GM12878 (cell line): ENCODE measurements around the gene ANO7. TPM values are rescaled to one million over a fixed set of nuclear protein-coding genes. Genes with fewer than 3 reads are reported as not detected.
A peak's percentile ranks its signal among the peaks of the same experiment; 100 is the strongest.

Experiments used
- ATAC-seq: fragments of 200-7000 bp; cut with Tn5 transposase; 3 replicates; pipeline ENCODE4 v1.9.1; 2020; ENCODE audit warnings: mild to moderate bottlenecking, moderate library complexity
- BruUV-seq: library from RNA; stranded (reverse); fragments of 400-500 nt; replicated peaks from 2 replicates; lab custom pipeline; 2021; lab: Mats Ljungman, UMichigan
- CTCF ChIA-PET: fragments of 300-600 bp; sonication (Branson Sonifier 250); formaldehyde crosslinking; extraction: SDS; loops from one replicate; lab custom pipeline; 2021; ENCODE audit warnings: inconsistent platforms; lab: Yijun Ruan, JAX
- POLR2A ChIA-PET: fragments of 350-600 bp; formaldehyde crosslinking; extraction: SDS; loops from one replicate; lab custom pipeline; 2021; ENCODE audit warnings: inconsistent platforms; lab: Charles Lee
- RAD21 ChIA-PET: fragments of 300-600 bp; sonication (Branson Sonifier 250); formaldehyde crosslinking; loops from one replicate; lab custom pipeline; 2023; ENCODE audit warnings: antibody characterized with exemption; ENCODE audit not compliant: unreplicated experiment; lab: Charles Lee
- SMC1A ChIA-PET: fragments of 300-600 bp; sonication (Branson Sonifier 250); formaldehyde crosslinking; loops from one replicate; lab custom pipeline; 2023; ENCODE audit not compliant: unreplicated experiment, uncharacterized antibody; lab: Charles Lee
- DNase-seq: peaks from one replicate; pipeline ENCODE4 v3.0.0-alpha.2; 2011; ENCODE audit warnings: low read depth, low spot score
- FAIRE-seq: peaks from 3 replicates; lab custom pipeline; 2011; peaks lifted over from hg19 to GRCh38; lab: Jason Lieb, UNC
- H2AFZ ChIP-seq: 2 replicates; pipeline ENCODE4 v1.6.0; 2011; ENCODE audit warnings: low read depth, low read length, control low read depth; ENCODE audit not compliant: control insufficient read depth
- H3K27ac ChIP-seq: 2 replicates; pipeline ENCODE4 v1.5.1; 2011; ENCODE audit warnings: control low read depth; ENCODE audit not compliant: control insufficient read depth, insufficient read depth
- H3K27me3 ChIP-seq, 2 experiments: replicated peaks in 1 of 2; 2 replicates each; pipeline versions ENCODE4 v1.6.0 to v1.6.1; 2011; ENCODE audit warnings: low read length in 1 of 2; ENCODE audit not compliant: control insufficient read depth in 2 of 2, insufficient read depth in 2 of 2
- H3K36me3 ChIP-seq, 2 experiments: 2 replicates each; pipeline ENCODE4 v1.5.1; 2011; ENCODE audit warnings: low read length in 1 of 2; ENCODE audit not compliant: control insufficient read depth in 2 of 2, insufficient read depth in 2 of 2
- H3K4me1 ChIP-seq: 2 replicates; pipeline ENCODE4 v1.6.1; 2011; ENCODE audit warnings: mild to moderate bottlenecking, low read length, moderate library complexity, mixed read lengths; ENCODE audit not compliant: control insufficient read depth, insufficient read depth
- H3K4me2 ChIP-seq: 2 replicates; pipeline ENCODE4 v1.6.0; 2011; ENCODE audit warnings: control low read depth; ENCODE audit not compliant: control insufficient read depth, insufficient read depth
- H3K4me3 ChIP-seq: fragments of 200-600 bp; sonication (generic); 2 replicates; pipeline ENCODE4 v1.5.1; 2016
- H3K79me2 ChIP-seq: 2 replicates; pipeline ENCODE4 v1.6.0; 2011; ENCODE audit warnings: low read length; ENCODE audit not compliant: control insufficient read depth, insufficient read depth
- H3K9ac ChIP-seq: 2 replicates; pipeline ENCODE4 v1.8.0; 2011; ENCODE audit warnings: low read length, control low read depth, mixed read lengths; ENCODE audit not compliant: control insufficient read depth, insufficient read depth
- H3K9me3 ChIP-seq: replicated peaks from 3 replicates; pipeline ENCODE4 v1.5.1; 2011; ENCODE audit warnings: mild to moderate bottlenecking, low read length; ENCODE audit not compliant: control insufficient read depth, insufficient read depth
- H4K20me1 ChIP-seq: 2 replicates; pipeline ENCODE4 v1.6.0; 2011; ENCODE audit not compliant: control insufficient read depth, insufficient read depth
- BCL3 ChIP-seq: IDR thresholded peaks from 2 replicates; pipeline ENCODE4 v1.6.1; 2011; ENCODE audit warnings: borderline replicate concordance, low read depth, mild to moderate bottlenecking, moderate library complexity, low read length; ENCODE audit not compliant: insufficient read depth, poor library complexity, severe bottlenecking
- DPF2 ChIP-seq: fragments of 450-650 bp; IDR thresholded peaks from 2 replicates; pipeline ENCODE4 v1.6.1; 2017; ENCODE audit warnings: mild to moderate bottlenecking
- EED ChIP-seq: sonication (generic); IDR thresholded peaks from 2 replicates; pipeline ENCODE4 v1.6.1; 2016; ENCODE audit warnings: antibody characterized with exemption, low read depth
- EP300 ChIP-seq, 2 experiments: fragments of 150-350 bp in 1 of 2; IDR thresholded peaks; 2 replicates each; pipeline ENCODE4 v1.6.1; 2011 to 2012; ENCODE audit warnings: low read depth in 2 of 2, low read length in 2 of 2, borderline replicate concordance in 1 of 2, improper control_type of control experiment in 1 of 2, inconsistent platforms in 1 of 2; ENCODE audit not compliant: control insufficient read depth in 1 of 2
- GABPA ChIP-seq: IDR thresholded peaks from 2 replicates; pipeline ENCODE4 v1.6.1; 2014; ENCODE audit warnings: antibody characterized with exemption, low read depth, mild to moderate bottlenecking, inconsistent platforms
- JUNB ChIP-seq: IDR thresholded peaks from 2 replicates; pipeline ENCODE4 v1.6.1; 2016; ENCODE audit warnings: antibody characterized with exemption, mild to moderate bottlenecking
- NFYA ChIP-seq: IDR thresholded peaks from 2 replicates; pipeline ENCODE4 v1.6.1; 2011; ENCODE audit warnings: low read depth, mild to moderate bottlenecking, low read length, improper control_type of control experiment, borderline replicate concordance
- NR2C1 ChIP-seq: fragments of 450-650 bp; IDR thresholded peaks from 2 replicates; pipeline ENCODE4 v1.6.1; 2017; ENCODE audit warnings: antibody characterized with exemption, mild to moderate bottlenecking, moderate library complexity
- SMARCA5 ChIP-seq: fragments of 450-650 bp; IDR thresholded peaks from 2 replicates; pipeline ENCODE4 v1.6.1; 2017; ENCODE audit warnings: mild to moderate bottlenecking
- SUZ12 ChIP-seq: fragments of 200-600 bp; sonication (generic); IDR thresholded peaks from one replicate; pipeline ENCODE4 v1.6.1; 2018; ENCODE audit warnings: antibody characterized with exemption, mild to moderate bottlenecking; ENCODE audit not compliant: unreplicated experiment
- TARDBP ChIP-seq: IDR thresholded peaks from 2 replicates; pipeline ENCODE4 v1.6.1; 2016; ENCODE audit warnings: borderline replicate concordance
- TBL1XR1 ChIP-seq: IDR thresholded peaks from 2 replicates; pipeline ENCODE4 v1.6.1; 2012; ENCODE audit warnings: low read depth, low read length, improper control_type of control experiment
- TCF12 ChIP-seq: IDR thresholded peaks from 2 replicates; pipeline ENCODE4 v1.6.1; 2011; ENCODE audit warnings: low read depth, mild to moderate bottlenecking, low read length
- ZNF384 ChIP-seq: IDR thresholded peaks from 2 replicates; pipeline ENCODE4 v1.6.1; 2012; ENCODE audit warnings: low read depth, mild to moderate bottlenecking, low read length, improper control_type of control experiment, borderline replicate concordance
- ZSCAN29 ChIP-seq: fragments of 450-650 bp; IDR thresholded peaks from 2 replicates; pipeline ENCODE4 v1.6.1; 2017; ENCODE audit warnings: mild to moderate bottlenecking, moderate library complexity
- WGBS: methylation state at CpG from one replicate; pipeline ENCODE4 v1.1.6; 2016; ENCODE audit warnings: low lambda C conversion rate; ENCODE audit not compliant: insufficient replicate concordance, insufficient coverage; ENCODE audit errors: missing lambda C conversion rate; 5-methylcytosine and 5-hydroxymethylcytosine counted together
- in situ Hi-C: fragments of 300-500 bp; cut with MboI; formaldehyde crosslinking; loops from 9 replicates; pipeline ENCODE4 v1.14.3; 2018; ENCODE audit warnings: mixed read lengths
- intact Hi-C: fragments of 100-400 bp; cut with micrococcal nuclease; formaldehyde crosslinking; loops from one replicate; pipeline ENCODE4 v1.14.2; 2022; ENCODE audit not compliant: unreplicated experiment
- polyA plus RNA-seq, 11 experiments: library from polyadenylated mRNA; depleted of rRNA in 4 of 11; unstranded in 6 of 11; stranded (reverse) in 5 of 11; fragments of >200 nt; fragmentation: Nextera tagmentation in 4 of 11; fragmentation: Illumina TruSeq in 1 of 11; extraction: Ambion mirVana in 4 of 11; extraction: Trizol in 1 of 11; gene quantifications; 1 replicate in 1 of 11; 2 replicates in 10 of 11; pipeline versions ENCODE4 v1.2.1 to v1.2.3, GENCODE V29; 2011 to 2016; ENCODE audit warnings: inconsistent platforms in 2 of 11, missing spikeins in 2 of 11, low read depth in 1 of 11
- total RNA-seq, 4 experiments: library from RNA; depleted of rRNA in 3 of 4; stranded (reverse); fragments of >200 nt in 3 of 4; fragmentation: Illumina TruSeq in 1 of 4; extraction: Trizol in 1 of 4; gene quantifications; 2 replicates each; pipeline versions ENCODE4 v1.2.1 to v1.2.3, GENCODE V29; 2013 to 2021
- TF ChIP-seq, protein P1 (sequence below): fragments of 450-650 bp; conservative IDR thresholded peaks from 2 replicates; pipeline ENCODE4 v1.6.1; 2017; ENCODE audit warnings: mild to moderate bottlenecking, moderate library complexity

ANO7 gene
- total and polyA plus RNA-seq, 10 of the 15 experiments (the other 5 are each of a cell fraction or from before 2014, with no cell fraction given) = 0.08 to 1.4 (median 0.44) TPM

GRCh38 chr2:241273210-241274020 is 84.9 kb downstream of the ANO7 start:
- H3K4me3 ChIP-seq = peak overlapping the region; percentile 84; the same call in 1 of the 2 replicates
- no peak for ATAC-seq
- ChIA-PET SMC1A (interaction anchor here (0.8 kb wide), 1 partner anchor 119 kb away, joined by 4 read pairs; no protein-coding TSS in a partner anchor), CTCF (no interaction called here), POLR2A (no interaction called here), RAD21 (no interaction called here)
- H3K4me2 ChIP-seq = peak overlapping the region; percentile 32
- WGBS = 81% methylated on average over 20 of the region's 21 CpGs
- intact Hi-C loops (loop anchor here (2.0 kb wide), 2 partner anchors 31 to 41 kb away; partner anchors contain the start of genes HDLBP and SEPTIN2), in situ Hi-C loops (no loop called here)
- peaks cover 17% of the 10 kb centered on the region for H3K4me1 ChIP-seq
- no peak for TF ChIP-seq NR2C1
- TF ChIP-seq TARDBP = no peak
- no peak for TF ChIP-seq SUZ12
- TF ChIP-seq TCF12 = no peak
- TF ChIP-seq EP300 (IDR thresholded peaks at IDR 0.05; ENCODE audit: borderline replicate concordance in 1 of 2, control insufficient read depth in 1 of 2, low read depth in 2 of 2, low read length in 2 of 2) = no peak
- no peak for TF ChIP-seq TBL1XR1
- no peak for TF ChIP-seq EED
- TF ChIP-seq ZNF384 = no peak
- no peak for TF ChIP-seq ZSCAN29
- TF ChIP-seq DPF2 = no peak
- no peak for TF ChIP-seq SMARCA5
- TF ChIP-seq, protein P1, sequence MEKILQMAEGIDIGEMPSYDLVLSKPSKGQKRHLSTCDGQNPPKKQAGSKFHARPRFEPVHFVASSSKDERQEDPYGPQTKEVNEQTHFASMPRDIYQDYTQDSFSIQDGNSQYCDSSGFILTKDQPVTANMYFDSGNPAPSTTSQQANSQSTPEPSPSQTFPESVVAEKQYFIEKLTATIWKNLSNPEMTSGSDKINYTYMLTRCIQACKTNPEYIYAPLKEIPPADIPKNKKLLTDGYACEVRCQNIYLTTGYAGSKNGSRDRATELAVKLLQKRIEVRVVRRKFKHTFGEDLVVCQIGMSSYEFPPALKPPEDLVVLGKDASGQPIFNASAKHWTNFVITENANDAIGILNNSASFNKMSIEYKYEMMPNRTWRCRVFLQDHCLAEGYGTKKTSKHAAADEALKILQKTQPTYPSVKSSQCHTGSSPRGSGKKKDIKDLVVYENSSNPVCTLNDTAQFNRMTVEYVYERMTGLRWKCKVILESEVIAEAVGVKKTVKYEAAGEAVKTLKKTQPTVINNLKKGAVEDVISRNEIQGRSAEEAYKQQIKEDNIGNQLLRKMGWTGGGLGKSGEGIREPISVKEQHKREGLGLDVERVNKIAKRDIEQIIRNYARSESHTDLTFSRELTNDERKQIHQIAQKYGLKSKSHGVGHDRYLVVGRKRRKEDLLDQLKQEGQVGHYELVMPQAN = no peak
- no peak for TF ChIP-seq NFYA
- no peak for TF ChIP-seq GABPA
- TF ChIP-seq JUNB = no peak
- no peak for TF ChIP-seq BCL3
- H3K9me3 ChIP-seq = no peaks in the 10 kb centered on the region; the same call in 2 of the 3 replicates
- peak overlapping the region; percentile 1; the same call in 1 of the 2 replicates for H3K9ac ChIP-seq
- H4K20me1 ChIP-seq = peaks cover 6% of the 10 kb centered on the region; the same call in 1 of the 2 replicates
- H2AFZ ChIP-seq = no peak overlapping the region
- no peaks in the 10 kb centered on the region for H3K27me3 ChIP-seq
- peaks cover 85% of the 10 kb centered on the region for H3K79me2 ChIP-seq
- no peak for FAIRE-seq
- H3K27ac ChIP-seq = peak overlapping the region; percentile 4; the same call in 1 of the 2 replicates
- BruUV-seq = TSS peak; percentile 85
- peaks cover 3 to 4% of the 10 kb centered on the region in 2 experiments; a peak in 3 of 4 replicates for H3K36me3 ChIP-seq
- no peak for DNase-seq
